Mesendoderm (in vitro differentiated cells): ENCODE results near the gene MFRP.

Source experiments
- DNase-seq: peaks from one replicate; pipeline ENCODE4 v3.0.0; 2013
- H2AK5ac ChIP-seq: 2 replicates; pipeline ENCODE4 v1.6.1; 2013; ENCODE audit warnings: low read length, inconsistent platforms
- H2BK120ac ChIP-seq: 2 replicates; pipeline ENCODE4 v1.6.1; 2013; ENCODE audit warnings: low read depth, mild to moderate bottlenecking, low read length, moderate library complexity, mixed read lengths
- H2BK15ac ChIP-seq: replicated peaks from 2 replicates; pipeline ENCODE4 v1.6.1; 2013; ENCODE audit warnings: low read depth, mild to moderate bottlenecking, moderate library complexity
- H2BK5ac ChIP-seq: 2 replicates; pipeline ENCODE4 v1.6.1; 2013; ENCODE audit warnings: low read length, inconsistent platforms
- H3K18ac ChIP-seq: 2 replicates; pipeline ENCODE4 v1.6.1; 2013; ENCODE audit warnings: mild to moderate bottlenecking, low read length, mixed read lengths
- H3K23ac ChIP-seq: one replicate; pipeline ENCODE4 v1.6.1; 2013; ENCODE audit warnings: low read length
- H3K27ac ChIP-seq: 2 replicates; pipeline ENCODE4 v1.5.1; 2013; ENCODE audit warnings: low read depth, mild to moderate bottlenecking, inconsistent platforms, low read length, moderate library complexity
- H3K27me3 ChIP-seq: 2 replicates; pipeline ENCODE4 v1.6.1; 2013; ENCODE audit warnings: low read length, control low read depth, mild to moderate bottlenecking, inconsistent platforms; ENCODE audit not compliant: insufficient read depth, poor library complexity
- H3K36me3 ChIP-seq: 2 replicates; pipeline ENCODE4 v1.6.1; 2013; ENCODE audit warnings: low read length, inconsistent platforms; ENCODE audit not compliant: control insufficient read depth, insufficient read depth
- H3K4ac ChIP-seq: one replicate; pipeline ENCODE4 v1.6.1; 2013; ENCODE audit warnings: low read depth, mild to moderate bottlenecking, low read length, moderate library complexity
- H3K4me1 ChIP-seq: 2 replicates; pipeline ENCODE4 v1.6.1; 2013; ENCODE audit warnings: low read depth, low read length, inconsistent platforms; ENCODE audit not compliant: control insufficient read depth
- H3K4me2 ChIP-seq: 2 replicates; pipeline ENCODE4 v1.6.1; 2013; ENCODE audit warnings: low read length
- H3K4me3 ChIP-seq: 2 replicates; pipeline ENCODE4 v1.5.1; 2013; ENCODE audit warnings: mild to moderate bottlenecking, low read length
- H3K56ac ChIP-seq: one replicate; pipeline ENCODE4 v1.6.1; 2013; ENCODE audit warnings: low read length
- H3K79me1 ChIP-seq: 2 replicates; pipeline ENCODE4 v1.6.1; 2013; ENCODE audit warnings: low read length, inconsistent platforms
- H3K79me2 ChIP-seq: 2 replicates; pipeline ENCODE4 v1.6.1; 2013; ENCODE audit warnings: mild to moderate bottlenecking, low read length; ENCODE audit not compliant: control insufficient read depth, insufficient read depth
- H3K9ac ChIP-seq: 2 replicates; pipeline ENCODE4 v1.6.1; 2013; ENCODE audit warnings: low read length, inconsistent platforms
- H4K5ac ChIP-seq: one replicate; pipeline ENCODE4 v1.6.1; 2013; ENCODE audit warnings: low read length
- H4K8ac ChIP-seq: one replicate; pipeline ENCODE4 v1.6.1; 2013; ENCODE audit warnings: low read depth, mild to moderate bottlenecking, control low read depth, low read length, moderate library complexity
- WGBS: extraction: QIAGEN DNeasy Blood & Tissue Kit; methylation state at CpG from one replicate; pipeline ENCODE4 v1.1.7; 2013; ENCODE audit warnings: low lambda C conversion rate, missing lambda C conversion rate; ENCODE audit not compliant: insufficient coverage; ENCODE audit errors: extremely low coverage; 5-methylcytosine and 5-hydroxymethylcytosine counted together

The MFRP gene

DNA sequence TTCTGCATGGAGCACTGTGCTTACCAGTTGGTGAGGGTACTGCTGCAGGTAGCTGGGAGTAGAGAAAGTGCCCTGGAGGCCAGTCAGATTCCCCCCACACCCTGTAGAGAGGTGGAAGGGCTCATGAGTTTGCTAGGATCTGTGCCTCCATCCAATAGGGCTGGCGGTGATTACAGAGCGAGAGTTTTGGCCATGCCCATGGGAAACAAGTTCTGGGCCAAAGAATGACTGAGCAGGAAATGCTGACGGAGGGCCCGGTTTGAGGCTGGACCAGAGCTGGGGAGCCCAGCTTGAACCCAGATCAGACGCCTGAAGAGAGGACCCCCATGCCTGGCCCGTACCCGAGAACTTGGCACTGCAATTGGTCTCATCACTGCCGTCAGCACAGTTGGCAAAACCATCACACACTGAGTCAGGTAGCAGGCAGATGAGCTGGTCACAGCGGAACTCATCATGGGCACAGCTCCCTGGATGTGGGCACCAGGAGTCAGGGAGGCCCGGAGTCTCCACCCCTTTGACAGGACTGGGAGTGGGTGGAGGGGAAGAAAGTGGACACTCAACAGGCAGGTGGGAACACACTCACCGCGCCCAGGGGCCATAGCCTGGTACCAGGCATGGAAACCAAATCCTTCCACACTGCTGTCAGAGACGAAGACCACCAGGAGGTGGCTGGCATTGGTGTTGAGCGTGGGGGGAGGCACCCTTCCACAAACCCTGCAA, 2.1 kb downstream of the MFRP start:
- no CpG with 5 or more reads among the region's 14 CpGs for WGBS
- no peak overlapping the region for H2BK120ac ChIP-seq
- H3K27me3 ChIP-seq = peaks cover 8% of the 10 kb centered on the region

DNA sequence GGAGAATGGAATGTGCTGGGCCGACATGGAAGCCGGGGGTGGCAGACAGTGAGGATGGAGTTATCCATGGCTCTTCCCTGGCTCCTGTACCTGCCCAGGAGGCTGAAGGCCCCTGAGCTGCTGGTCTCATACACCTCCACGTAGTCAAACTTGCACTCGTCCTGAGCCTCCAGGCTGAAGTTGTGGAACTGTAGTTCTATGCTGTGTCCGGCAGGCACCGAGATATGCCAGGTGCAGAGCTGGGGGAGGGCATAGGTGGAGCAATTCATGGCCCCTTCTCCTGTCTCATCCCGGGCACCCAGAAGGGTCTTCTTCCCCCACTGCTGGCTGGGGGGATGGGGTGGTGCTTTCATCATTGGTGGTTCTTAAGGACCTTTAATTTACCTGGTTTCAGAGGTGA, 2.8 kb downstream of the MFRP start:
- H3K36me3 ChIP-seq = no peaks in the 10 kb centered on the region
- no CpG with 5 or more reads among the region's 7 CpGs for WGBS
- H2AK5ac ChIP-seq = no peak overlapping the region
- no peak overlapping the region for H2BK120ac ChIP-seq
- no peak overlapping the region for H3K56ac ChIP-seq
- H3K27me3 ChIP-seq = peaks cover 11% of the 10 kb centered on the region
- H3K23ac ChIP-seq = no peak overlapping the region
- H4K5ac ChIP-seq = no peak overlapping the region
- no peak overlapping the region for H3K9ac ChIP-seq
- H4K8ac ChIP-seq = no peak overlapping the region
- H3K4me1 ChIP-seq = peaks cover 4% of the 10 kb centered on the region
- no peak overlapping the region for H3K27ac ChIP-seq
- H3K4ac ChIP-seq = no peak overlapping the region
- no peak overlapping the region for H2BK5ac ChIP-seq
- H3K4me3 ChIP-seq = no peak overlapping the region
- no peak for DNase-seq
- H3K4me2 ChIP-seq = no peak overlapping the region
- no peaks in the 10 kb centered on the region for H3K79me2 ChIP-seq
- no peaks in the 10 kb centered on the region for H3K79me1 ChIP-seq
- H2BK15ac ChIP-seq = no peak overlapping the region
- no peak overlapping the region for H3K18ac ChIP-seq

More for the DNA sequence above, 2.1 kb downstream of the MFRP start:
- H3K4me2 ChIP-seq = no peak overlapping the region
- DNase-seq = no peak
- H3K56ac ChIP-seq = no peak overlapping the region
- H3K9ac ChIP-seq = no peak overlapping the region
- no peak overlapping the region for H4K8ac ChIP-seq
- H3K4me3 ChIP-seq = no peak overlapping the region
- no peaks in the 10 kb centered on the region for H3K79me2 ChIP-seq
- no peak overlapping the region for H3K4ac ChIP-seq
- no peak overlapping the region for H2AK5ac ChIP-seq
- H4K5ac ChIP-seq = no peak overlapping the region
- H3K36me3 ChIP-seq = no peaks in the 10 kb centered on the region
- H3K23ac ChIP-seq = no peak overlapping the region
- H3K27ac ChIP-seq = no peak overlapping the region
- no peak overlapping the region for H3K18ac ChIP-seq
- no peaks in the 10 kb centered on the region for H3K4me1 ChIP-seq
- H2BK5ac ChIP-seq = no peak overlapping the region
- no peaks in the 10 kb centered on the region for H3K79me1 ChIP-seq
- H2BK15ac ChIP-seq = no peak overlapping the region

DNA sequence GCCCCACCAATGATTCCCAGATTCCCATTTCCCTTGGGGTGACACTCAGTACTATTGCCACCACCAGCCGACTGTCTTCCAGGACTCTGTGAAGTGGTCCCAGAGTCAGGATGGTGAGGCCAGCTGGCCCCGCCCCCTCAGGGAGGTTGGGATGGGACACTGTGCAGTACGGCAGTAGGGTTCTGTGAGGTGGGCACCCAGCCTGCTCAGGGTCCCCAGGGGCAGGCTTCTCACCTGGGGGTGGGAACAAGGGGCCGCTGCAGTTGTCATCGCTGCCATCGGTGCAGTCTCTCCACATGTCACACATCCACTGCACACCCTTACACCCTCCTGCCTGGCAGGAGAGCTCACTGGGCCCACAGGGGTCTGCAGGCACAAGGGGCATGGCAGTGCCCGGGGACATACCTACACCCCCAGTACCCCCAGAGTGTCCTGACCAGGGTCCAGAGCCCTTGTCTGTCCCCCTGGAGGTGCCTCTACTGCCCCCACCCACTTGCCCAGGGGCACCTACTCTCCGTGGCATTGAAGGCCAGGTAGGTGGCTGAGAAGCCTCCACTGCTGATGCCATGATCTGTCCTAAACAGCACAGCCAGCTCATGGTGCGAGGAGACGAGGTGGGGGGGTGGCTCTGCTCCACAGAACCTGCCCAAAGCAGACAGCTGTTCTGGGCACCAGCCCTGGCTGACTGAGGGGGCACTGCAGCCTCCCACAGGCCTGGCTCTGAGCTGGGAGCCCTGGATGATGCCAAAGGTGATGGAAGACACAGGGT, 4.0 kb downstream of the MFRP start:
- Histone ChIP-seq H2BK5ac (no peak overlapping the region), H3K27me3 (peaks cover 11% of the 10 kb centered on the region), H3K4ac (no peak overlapping the region), H3K4me2 (no peak overlapping the region), H4K5ac (no peak overlapping the region), H4K8ac (no peak overlapping the region), H3K79me1 (no peaks in the 10 kb centered on the region), H2BK15ac (no peak overlapping the region), H3K9ac (no peak overlapping the region), H3K4me1 (peaks cover 4% of the 10 kb centered on the region), H3K18ac (no peak overlapping the region), H2BK120ac (no peak overlapping the region), H3K56ac (no peak overlapping the region), H2AK5ac (no peak overlapping the region), H3K36me3 (no peaks in the 10 kb centered on the region), H3K4me3 (no peak overlapping the region), H3K27ac (no peak overlapping the region), H3K23ac (no peak overlapping the region), H3K79me2 (no peaks in the 10 kb centered on the region)
- WGBS = no CpG with 5 or more reads among the region's 10 CpGs
- DNase-seq = no peak

DNA sequence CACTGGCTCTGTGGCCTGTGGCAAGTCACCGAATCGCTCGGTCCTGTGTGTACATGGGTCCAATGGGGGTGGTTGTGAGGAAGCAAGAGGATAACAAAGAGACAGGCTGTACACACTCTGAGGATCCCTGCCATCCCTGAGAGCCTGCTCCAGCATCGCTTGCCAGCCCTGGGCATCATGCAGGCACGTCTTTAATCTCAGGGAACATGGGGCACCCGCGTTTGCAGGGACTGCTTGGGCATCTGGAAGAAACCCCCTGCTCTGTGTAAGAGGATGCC, 4.5 kb downstream of the MFRP start:
- Histone ChIP-seq H4K8ac (no peak overlapping the region), H3K27me3 (peaks cover 11% of the 10 kb centered on the region), H3K9ac (no peak overlapping the region), H3K56ac (no peak overlapping the region), H3K36me3 (no peaks in the 10 kb centered on the region), H3K18ac (no peak overlapping the region), H2BK5ac (no peak overlapping the region), H3K27ac (no peak overlapping the region), H3K4me2 (no peak overlapping the region), H3K4me1 (peaks cover 4% of the 10 kb centered on the region), H3K79me2 (no peaks in the 10 kb centered on the region), H3K79me1 (no peaks in the 10 kb centered on the region), H2BK15ac (no peak overlapping the region), H4K5ac (no peak overlapping the region), H2BK120ac (no peak overlapping the region), H3K4me3 (no peak overlapping the region), H3K23ac (no peak overlapping the region), H2AK5ac (no peak overlapping the region), H3K4ac (no peak overlapping the region)
- DNase-seq = no peak
- WGBS = no CpG with 5 or more reads among the region's 7 CpGs

DNA sequence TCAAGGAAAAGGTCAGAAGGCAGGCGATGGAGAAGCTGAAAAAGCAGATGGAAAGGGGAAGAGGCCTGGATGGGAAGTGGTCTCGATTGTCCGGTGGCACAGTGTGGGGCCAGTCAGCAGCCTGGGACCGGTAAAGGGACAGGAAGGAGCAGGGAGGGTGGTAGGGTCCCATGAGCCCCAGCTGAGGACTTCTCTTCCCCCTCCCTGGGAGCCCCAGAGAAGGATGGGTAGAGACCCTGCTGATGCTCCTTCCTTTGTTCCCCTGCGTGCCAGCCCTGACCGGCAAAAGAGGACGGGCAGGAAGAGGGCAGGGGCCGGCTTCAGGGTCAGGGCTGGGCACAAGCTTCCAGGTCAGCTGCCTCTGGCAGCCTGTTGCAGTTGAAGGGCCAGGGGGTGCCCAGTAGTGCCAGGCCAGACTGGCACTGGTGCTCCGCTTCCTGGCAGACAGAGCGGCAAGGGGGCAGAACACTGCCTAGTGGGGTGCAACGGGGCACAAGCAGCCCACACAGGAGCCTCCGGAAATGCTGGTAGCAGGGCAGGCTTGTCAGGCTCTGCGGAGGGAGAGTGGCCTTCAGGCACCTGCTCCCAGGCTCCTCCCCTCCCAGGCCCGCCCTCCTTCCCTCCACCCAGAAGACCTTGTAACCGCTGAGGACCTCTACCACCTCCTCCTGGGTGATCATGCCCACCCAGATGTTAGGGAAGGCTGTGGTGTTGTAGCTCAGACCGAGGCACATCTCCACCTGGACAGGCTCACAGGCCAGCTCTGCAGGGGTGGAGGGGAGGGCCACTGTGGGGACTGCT, 5.1 kb downstream of the MFRP start:
- Histone ChIP-seq H3K27ac (no peak overlapping the region), H3K4me3 (no peak overlapping the region), H3K79me1 (peaks cover under 1% of the 10 kb centered on the region), H3K4me1 (peaks cover 4% of the 10 kb centered on the region), H4K8ac (no peak overlapping the region), H3K79me2 (peaks cover 2% of the 10 kb centered on the region), H3K27me3 (peaks cover 11% of the 10 kb centered on the region), H3K4me2 (no peak overlapping the region), H3K36me3 (no peaks in the 10 kb centered on the region), H2AK5ac (no peak overlapping the region), H3K4ac (no peak overlapping the region), H3K56ac (no peak overlapping the region), H2BK120ac (no peak overlapping the region), H2BK5ac (no peak overlapping the region), H3K23ac (no peak overlapping the region), H4K5ac (no peak overlapping the region), H3K18ac (no peak overlapping the region), H2BK15ac (no peak overlapping the region), H3K9ac (no peak overlapping the region)
- no peak for DNase-seq
- no CpG with 5 or more reads among the region's 16 CpGs for WGBS
